Activated T-helper 9 cell treated with anti-CD3 and anti-CD28 coated beads, Interleukin-2, amount 50 U/mL, for 16 hours (primary cell): Measurements from ENCODE around the gene STRA8.

ENCODE experiments used
- DNase-seq: peaks from one replicate; pipeline ENCODE4 v3.0.0-alpha.2; 2020; ENCODE audit warnings: low read depth

Gene STRA8, protein sequence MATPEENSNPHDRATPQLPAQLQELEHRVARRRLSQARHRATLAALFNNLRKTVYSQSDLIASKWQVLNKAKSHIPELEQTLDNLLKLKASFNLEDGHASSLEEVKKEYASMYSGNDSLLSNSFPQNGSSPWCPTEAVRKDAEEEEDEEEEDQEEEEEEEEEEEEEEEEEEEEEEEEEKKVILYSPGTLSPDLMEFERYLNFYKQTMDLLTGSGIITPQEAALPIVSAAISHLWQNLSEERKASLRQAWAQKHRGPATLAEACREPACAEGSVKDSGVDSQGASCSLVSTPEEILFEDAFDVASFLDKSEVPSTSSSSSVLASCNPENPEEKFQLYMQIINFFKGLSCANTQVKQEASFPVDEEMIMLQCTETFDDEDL

GRCh38 chr7:135233570-135233969 lies at the start of gene STRA8:
STRA8 (plus strand) TSS chr7:135233838; CDS start chr7:135240525, 6,687 bp downstream.
- no peak for DNase-seq

DNA sequence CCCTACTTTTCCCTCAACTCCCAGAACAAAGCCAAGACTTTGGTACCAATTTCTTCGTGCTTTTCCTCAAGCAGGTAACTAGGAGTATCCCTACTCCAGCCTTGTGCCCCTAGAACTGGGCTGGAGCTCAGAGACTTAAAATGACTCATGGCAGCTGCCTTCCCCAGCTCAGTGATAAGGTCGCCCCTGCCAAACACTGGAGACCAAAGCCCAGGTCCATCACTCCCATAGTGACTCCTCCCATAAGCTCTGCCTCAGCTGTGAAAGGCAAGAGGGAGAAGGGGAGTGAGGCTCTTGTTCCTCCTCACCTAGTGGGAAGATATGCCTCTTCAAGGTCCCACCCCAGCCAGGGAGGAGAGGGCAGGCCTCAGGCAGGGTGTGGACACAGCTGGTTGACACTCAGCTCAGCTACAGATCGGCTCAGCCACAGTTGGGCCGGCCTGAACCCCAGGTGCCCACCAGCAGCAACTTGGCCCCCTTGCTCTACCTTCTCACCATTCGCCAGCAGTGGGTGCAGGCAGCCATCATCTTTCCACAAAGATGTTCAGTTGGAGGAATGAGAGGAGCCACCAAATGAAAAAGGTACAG lies 49.3 kb upstream of the STRA8 start:
- no peak for DNase-seq

DNA sequence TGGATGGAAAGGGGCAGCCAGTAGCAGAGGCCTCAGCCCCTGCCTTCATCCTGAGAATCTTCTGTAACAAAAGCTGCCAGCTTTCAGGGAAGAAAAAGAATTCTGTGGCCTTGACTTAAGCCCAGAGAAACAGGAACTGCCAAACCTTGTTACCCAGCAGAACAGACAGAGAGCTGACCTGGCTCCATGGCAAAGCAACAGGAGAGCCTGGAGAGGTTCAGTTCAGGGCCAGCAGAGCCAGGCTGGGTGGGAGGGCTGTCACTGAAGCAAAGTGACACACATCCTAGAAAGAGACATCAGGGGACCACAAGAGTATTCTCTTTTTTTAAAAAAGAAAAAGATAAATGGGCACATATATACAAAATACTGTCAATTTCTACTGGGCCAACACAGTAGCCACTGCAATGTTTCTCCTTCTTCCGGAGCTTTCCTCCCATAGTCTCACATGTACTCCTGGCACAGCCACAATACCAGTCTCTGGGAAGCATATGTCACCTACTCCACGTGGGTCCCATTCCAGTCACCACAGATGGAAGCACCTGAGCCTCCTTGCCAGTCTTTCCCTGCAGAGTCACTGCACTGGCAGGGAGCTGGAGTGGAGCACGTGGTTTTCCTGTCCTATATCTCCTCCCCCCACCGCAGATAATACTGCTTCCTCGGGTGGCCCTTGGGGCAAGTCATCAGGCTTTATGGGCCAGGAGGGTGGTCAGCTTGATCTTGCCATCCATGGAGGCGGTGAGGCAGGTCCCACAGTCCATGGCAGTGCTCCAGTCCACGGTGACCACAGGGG lies 48.0 kb upstream of the STRA8 start:
- DNase-seq, result no peak

- DNase-seq, result no peak
Observed at GRCh38 chr7:135186261-135186540, 47.4 kb upstream of the STRA8 start.

DNA sequence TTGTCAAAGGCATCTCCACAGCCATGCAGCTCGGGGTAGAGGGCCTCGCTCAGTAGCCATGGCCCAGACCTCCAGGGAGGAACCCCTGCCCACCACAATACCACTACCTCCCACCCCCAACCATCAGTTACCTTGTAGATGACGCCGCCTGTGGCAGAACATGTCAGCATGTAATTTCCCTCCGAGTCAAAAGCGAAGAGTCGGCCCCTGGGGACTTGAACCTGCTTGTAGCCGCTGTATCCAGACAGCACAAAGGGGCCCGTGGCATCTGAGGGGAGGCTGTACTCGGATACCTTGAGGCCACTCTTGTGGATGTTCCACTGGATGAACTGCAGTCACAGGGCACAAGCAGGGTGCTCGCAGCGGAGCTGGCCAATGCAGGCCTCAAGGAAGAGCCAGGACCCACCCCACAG lies 46.8 kb upstream of the STRA8 start:
- no peak for DNase-seq

- DNase-seq, result no peak
Observed at GRCh38 chr7:135188298-135188984, 45.2 kb upstream of the STRA8 start.

DNA sequence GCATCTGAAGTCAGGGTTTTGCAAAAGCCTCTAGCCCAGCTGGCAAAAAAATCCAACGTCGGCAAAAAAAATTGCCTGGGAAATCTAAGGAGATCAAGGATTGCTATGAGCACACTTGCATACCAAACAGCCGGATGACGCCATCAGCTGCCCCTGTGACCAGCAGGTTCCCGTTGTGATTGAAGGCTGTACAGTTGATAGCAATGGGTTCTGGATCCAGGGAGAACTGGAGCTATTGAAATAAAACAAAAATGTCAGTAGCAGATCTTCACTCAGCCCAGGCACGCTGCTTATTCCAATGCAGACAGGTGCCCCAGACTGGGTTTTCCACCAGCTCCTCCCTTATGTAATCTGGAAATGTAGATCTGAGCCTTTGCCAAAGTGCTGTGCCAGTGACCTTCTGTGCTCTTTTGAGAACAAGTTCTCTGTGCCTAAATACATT lies 44.4 kb upstream of the STRA8 start:
- no peak for DNase-seq

DNA sequence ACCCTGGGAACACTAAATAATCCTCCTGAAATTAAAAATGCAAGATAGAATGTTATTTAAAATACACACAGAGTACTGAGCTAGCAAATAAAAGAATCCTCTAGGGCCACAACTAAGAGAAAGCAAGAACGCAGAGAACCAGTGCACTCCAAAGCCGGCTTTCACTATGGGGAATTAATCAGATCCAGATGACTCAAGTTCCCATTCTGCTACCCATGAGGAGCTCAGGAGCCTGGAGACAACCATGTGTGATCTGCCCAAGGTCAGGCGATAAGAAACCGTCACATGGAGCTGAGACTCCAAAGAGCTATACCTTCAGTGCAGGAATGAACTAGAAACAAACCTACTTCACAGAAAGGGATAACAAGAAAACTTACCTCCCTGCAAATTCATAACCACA lies 43.7 kb upstream of the STRA8 start:
- DNase-seq, result no peak

GRCh38 chr7:135190703-135191102 lies 42.9 kb upstream of the STRA8 start:
- no peak for DNase-seq

GRCh38 chr7:135192914-135193536 lies 40.6 kb upstream of the STRA8 start:
- DNase-seq, result no peak

DNA sequence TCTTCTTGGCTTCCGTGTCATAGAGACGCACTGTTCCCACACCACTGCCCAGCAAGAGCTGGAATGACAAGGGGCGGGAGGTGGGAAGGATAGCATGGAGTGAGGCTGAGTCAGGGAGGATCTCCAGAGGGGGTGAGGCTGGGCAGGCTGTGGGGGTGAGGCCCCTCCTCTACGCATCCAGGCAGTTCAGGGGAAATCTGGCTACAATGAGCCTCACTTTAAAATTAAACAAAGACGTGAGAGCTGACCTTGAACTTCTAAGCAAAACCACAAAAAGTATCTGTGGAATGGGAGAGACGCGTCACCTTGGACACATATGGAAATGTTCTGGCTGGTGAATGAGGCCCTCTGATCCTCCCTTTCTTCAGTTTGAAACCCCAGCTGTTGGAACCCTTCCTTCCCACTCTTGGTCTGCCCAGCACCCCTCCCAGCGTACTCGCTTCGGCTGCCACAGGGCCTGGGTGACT lies 40.0 kb upstream of the STRA8 start:
- DNase-seq, result no peak

DNA sequence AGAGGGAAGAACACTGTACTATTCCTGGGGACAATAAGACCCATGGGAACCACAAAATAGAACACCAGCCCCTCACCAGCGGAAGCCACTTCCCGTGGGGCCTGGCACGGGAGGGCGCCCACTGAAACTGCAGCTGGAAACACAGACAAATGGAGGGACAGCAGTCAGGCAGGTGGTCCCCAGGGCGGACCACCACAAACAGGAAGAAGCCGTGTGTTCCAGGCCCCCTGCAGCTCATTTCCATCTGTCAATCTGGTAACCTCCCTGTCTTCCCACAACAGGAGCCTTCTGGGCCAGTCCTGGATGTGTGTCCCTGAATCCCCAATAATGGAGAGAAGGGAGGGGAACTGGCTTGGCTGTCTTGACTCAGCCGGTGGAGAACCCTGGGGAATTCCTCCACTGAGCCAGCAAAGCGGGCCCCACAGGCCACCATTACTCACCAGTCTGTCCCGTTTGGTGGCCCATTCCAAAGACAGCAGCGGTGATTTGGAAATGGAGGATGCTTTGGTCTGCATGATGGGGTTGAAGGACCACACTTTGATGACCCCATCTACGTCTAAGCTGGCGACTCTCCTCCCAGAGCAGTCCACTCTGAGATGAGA lies 39.0 kb upstream of the STRA8 start:
- no peak for DNase-seq

GRCh38 chr7:135195156-135195555 lies 38.5 kb upstream of the STRA8 start:
- DNase-seq, result no peak

- no peak for DNase-seq
Observed at GRCh38 chr7:135195968-135196629, 37.5 kb upstream of the STRA8 start.

DNA sequence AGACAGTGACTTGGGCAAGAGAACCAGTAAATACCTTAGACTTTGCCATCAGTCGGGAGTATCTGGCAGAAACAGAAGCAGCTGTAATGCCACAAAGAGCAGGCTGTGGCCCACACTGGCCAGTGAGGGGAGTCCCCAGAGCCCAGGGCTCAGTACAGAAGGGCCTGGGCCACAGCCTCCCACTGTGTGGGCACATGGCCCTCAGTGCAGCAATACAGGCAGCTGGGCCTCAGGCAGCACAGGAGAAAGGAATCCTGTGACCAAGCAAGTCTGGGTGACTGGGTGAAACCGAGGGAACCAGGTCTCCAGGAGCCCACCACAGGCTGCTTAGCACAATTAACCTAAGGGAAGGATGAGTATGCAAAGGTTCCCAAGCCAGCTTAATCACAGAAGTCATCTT lies 36.3 kb upstream of the STRA8 start:
- DNase-seq, result no peak

- DNase-seq, result no peak
Observed at GRCh38 chr7:135197906-135198655, 35.6 kb upstream of the STRA8 start.

GRCh38 chr7:135199439-135199838 lies 34.2 kb upstream of the STRA8 start:
- DNase-seq, result no peak

DNA sequence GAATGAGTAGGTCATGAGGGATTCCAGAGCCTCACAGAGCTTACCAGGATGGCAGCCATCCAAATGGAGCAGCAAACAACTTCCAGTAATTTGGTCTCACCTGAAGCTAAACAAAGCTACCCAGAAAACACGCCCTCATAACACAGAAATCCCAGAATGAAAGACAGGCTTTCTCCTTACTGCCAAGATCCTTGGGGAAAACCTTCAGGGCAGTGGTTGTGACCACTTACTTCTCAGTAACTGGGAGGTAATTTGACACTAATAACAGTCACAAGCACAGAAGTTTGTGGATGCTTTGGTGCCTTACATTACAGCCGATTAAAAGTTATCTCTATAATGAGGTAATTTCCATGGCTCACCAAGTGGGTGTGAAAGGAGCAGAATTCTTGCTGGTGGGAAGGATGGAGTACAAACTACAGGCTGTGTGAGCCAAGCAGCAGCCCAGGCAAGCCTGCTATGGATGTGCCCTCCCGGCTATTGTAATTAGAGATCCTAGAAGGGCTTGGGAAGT lies 32.8 kb upstream of the STRA8 start:
- no peak for DNase-seq

GRCh38 chr7:135201350-135201749 lies 32.3 kb upstream of the STRA8 start:
- DNase-seq, result no peak

GRCh38 chr7:135204341-135204749 lies 29.3 kb upstream of the STRA8 start:
- DNase-seq, result no peak
